Measurements from ENCODE around the gene MSI2.

GRCh38 chr17:57649191-57649590 lies 392.9 kb downstream of the MSI2 start:
- peak in 1 of 3 donors; percentile 70 for TF ChIP-seq CTCF (IDR thresholded peaks at IDR 0.05)
- no peak for TF ChIP-seq POLR2A (IDR thresholded peaks at IDR 0.05)
